ENCODE results near the gene DNAJC5.

The DNAJC5 gene

DNA sequence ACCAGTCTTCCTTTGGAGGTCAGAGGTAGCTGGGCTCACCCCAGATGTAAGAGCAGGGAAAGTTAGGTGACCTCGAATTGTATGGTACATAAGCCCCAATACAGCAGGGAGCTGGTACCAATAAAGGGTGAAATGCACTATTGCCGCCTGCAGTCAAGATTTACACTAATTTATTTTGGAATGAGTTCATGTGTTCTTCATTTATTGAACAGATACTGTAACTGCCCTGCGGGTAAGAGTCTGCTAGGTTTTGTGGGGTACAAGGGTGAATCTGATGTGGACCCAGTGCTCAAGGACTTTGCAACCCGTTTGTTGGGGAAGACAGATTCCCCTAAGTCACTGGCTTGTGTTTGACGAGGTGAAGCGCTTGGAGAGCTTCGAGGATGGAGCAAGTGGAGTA lies 2.5 kb upstream of the DNAJC5 start:
- in situ Hi-C loops (cut with HindIII; ENCODE audit: low sequenced_read_pairs) = no loop called here
- TF ChIP-seq, protein P1, sequence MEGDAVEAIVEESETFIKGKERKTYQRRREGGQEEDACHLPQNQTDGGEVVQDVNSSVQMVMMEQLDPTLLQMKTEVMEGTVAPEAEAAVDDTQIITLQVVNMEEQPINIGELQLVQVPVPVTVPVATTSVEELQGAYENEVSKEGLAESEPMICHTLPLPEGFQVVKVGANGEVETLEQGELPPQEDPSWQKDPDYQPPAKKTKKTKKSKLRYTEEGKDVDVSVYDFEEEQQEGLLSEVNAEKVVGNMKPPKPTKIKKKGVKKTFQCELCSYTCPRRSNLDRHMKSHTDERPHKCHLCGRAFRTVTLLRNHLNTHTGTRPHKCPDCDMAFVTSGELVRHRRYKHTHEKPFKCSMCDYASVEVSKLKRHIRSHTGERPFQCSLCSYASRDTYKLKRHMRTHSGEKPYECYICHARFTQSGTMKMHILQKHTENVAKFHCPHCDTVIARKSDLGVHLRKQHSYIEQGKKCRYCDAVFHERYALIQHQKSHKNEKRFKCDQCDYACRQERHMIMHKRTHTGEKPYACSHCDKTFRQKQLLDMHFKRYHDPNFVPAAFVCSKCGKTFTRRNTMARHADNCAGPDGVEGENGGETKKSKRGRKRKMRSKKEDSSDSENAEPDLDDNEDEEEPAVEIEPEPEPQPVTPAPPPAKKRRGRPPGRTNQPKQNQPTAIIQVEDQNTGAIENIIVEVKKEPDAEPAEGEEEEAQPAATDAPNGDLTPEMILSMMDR (IDR thresholded peaks at IDR 0.05; ENCODE audit: low read depth, low read length, missing control alignments) = no peak
- no peak overlapping the region for H3K4me3 ChIP-seq (ENCODE audit: low read depth, low read length)
- no peak for DNase-seq (ENCODE audit: low read depth)

DNA sequence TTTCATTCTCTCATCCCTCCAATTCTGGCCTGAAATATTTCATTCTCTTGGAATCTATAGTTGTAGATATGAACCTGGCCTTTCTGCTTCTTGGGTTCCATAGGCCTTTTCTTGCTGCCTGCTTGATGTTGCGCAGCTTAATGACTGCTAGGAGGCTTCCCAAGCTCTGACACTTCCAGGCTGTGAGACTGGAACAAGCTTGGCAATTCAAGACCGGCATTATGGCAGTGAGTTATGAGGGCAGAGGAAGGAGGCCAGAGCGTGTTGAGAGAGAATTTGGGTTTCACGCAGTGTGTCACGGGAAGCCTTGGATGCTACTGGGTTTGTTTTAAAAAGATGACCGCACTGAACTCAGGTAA lies 948 bp upstream of the DNAJC5 start:
- DNase-seq (ENCODE audit: low read depth) = no peak
- in situ Hi-C loops (cut with HindIII; ENCODE audit: low sequenced_read_pairs) = no loop called here
- H3K4me3 ChIP-seq (ENCODE audit: low read depth, low read length) = peak overlapping the region; percentile 51
- TF ChIP-seq, protein P1 (IDR thresholded peaks at IDR 0.05; ENCODE audit: low read depth, low read length, missing control alignments) = no peak

DNA sequence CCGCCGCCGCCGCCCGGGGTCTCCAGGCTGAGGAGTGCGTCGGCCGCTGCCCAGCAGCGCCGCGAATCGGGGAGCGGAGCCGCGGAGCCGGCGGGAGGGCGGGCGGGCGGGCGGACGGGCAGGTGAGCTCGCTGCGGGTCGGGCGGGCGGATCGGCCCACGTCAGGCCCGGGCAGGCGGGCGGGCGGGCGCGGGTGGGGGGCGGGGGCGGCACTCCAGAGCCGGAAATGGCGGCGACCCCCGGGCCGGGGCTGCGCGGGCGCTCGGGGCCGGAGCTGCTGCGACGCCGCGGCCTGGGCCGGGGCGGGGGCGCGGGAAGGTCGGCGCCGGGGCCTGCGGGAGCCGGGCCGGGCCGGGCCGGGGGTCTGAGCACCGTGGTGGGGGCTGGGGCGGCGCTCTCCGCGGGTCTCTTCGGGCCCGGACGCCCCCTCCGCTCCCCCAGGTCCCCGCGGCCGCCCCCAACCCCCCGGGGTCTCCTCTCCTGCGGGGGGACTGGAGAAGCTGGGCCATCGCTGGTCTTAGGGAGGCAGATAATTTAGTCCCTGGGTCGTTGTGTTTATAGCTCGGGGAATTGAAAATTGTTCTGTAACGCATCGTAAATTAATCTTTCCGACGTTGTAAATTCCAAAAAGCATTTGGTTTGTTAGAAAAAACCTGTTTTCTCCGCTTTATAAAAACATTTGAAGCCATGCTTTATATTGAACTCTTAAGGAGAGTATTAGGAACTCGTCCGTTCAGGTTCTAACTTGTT lies 451 bp downstream of the DNAJC5 start:
- TF ChIP-seq, protein P1 (IDR thresholded peaks at IDR 0.05; ENCODE audit: low read depth, low read length, missing control alignments) = no peak
- no peak for DNase-seq (ENCODE audit: low read depth)
- in situ Hi-C loops (cut with HindIII; ENCODE audit: low sequenced_read_pairs) = no loop called here
- H3K4me3 ChIP-seq (ENCODE audit: low read depth, low read length) = peak overlapping the region; percentile 59

DNA sequence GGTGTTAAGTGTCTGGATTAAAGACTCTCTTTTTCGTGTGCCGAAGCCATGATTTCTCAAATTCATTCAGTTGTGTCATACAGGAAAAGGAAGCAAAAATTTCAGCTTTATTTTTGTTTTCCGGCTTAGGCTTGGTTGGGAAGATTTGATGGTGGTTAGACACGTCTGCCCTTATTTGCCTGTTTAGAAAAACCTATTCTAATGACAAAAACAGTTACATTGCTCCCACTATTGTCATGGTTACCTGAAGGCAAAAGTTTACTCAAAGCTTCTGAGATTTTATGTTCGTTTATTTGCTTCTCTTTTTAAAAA lies 982 bp downstream of the DNAJC5 start:
- DNase-seq (ENCODE audit: low read depth) = no peak
- TF ChIP-seq, protein P1 (IDR thresholded peaks at IDR 0.05; ENCODE audit: low read depth, low read length, missing control alignments) = no peak
- H3K4me3 ChIP-seq (ENCODE audit: low read depth, low read length) = peak overlapping the region; percentile 59
- in situ Hi-C loops (cut with HindIII; ENCODE audit: low sequenced_read_pairs) = no loop called here

DNA sequence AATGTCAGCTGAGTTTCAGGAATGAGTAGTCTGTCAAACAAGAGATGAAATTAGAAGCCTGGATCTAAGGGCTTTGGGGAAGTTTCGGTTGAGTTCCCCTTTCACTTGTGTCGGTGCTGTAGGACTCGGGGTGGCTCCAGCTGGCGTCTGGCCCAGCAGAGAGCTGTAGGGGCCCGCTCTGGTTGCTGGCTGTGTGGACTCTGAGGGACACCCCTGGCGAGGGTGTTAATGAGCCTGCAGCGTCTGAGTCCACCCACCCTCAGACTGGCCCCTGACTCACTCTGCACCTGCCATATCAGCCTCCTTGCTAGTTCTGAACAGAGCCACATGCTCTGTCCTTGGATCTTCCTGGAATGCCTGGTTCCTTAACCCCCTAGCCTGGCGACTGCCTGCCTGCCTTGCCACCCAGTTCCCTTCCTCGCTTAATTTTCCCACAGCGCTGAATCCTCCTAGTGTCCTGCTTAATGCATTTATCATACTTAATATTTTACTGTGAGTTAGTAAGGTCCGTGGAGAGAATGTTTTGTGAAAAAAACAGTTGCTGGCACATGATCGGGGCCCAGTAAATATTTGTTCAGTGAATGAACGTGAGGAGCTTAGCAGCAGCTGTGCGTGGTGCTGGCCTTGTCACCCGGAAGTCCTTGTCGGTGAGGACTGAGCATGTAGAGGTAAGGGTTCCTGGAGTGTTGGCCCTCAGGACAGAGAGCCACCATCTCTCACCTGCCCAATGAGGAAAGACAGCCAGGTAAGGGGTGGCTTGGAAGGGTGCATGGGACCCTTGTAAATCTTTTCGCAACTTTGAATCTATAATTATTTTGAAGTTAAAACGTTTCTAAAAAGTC lies 1.6 kb downstream of the DNAJC5 start:
- DNase-seq (ENCODE audit: low read depth) = no peak
- in situ Hi-C loops (cut with HindIII; ENCODE audit: low sequenced_read_pairs) = no loop called here
- TF ChIP-seq, protein P1 (IDR thresholded peaks at IDR 0.05; ENCODE audit: low read depth, low read length, missing control alignments) = no peak
- H3K4me3 ChIP-seq (ENCODE audit: low read depth, low read length) = peak overlapping the region; percentile 59

DNA sequence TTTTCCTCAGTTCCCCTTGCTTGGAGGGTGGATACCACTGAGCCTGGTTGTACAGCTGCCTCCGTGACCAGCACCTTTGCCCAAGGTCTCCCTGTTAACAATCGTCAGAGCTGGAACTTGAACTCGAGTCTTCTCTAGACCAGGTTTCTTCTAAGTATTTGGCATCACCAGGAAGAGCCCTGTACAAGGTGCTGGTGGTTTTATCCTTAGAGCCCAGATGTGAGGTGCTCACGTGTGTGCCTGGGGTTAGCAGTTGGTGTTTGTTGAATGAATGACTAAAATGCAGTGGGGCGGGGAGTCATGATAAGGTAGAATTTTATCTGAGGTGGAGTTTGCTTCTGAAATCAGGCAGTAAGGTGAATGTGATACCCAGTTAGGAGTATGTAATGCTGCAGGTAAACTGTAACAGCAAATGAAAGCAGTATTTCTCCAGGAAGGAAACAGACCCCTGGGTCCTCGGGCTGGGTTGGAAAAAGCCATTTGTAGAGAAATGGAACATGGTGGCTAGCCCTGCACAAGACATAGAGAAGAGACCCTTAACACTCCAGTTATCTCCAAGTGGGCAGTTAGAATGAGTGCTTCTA lies 3.1 kb downstream of the DNAJC5 start:
- TF ChIP-seq, protein P1 (IDR thresholded peaks at IDR 0.05; ENCODE audit: low read depth, low read length, missing control alignments) = no peak
- no peak overlapping the region for H3K4me3 ChIP-seq (ENCODE audit: low read depth, low read length)
- in situ Hi-C loops (cut with HindIII; ENCODE audit: low sequenced_read_pairs) = no loop called here
- no peak for DNase-seq (ENCODE audit: low read depth)
